GM18499 (cell line): Measurements from ENCODE around the gene GBX2.

Experiments used
- ATAC-seq: cut with Tn5 transposase; IDR thresholded peaks from one replicate; pipeline ENCODE4 v1.9.1; 2021; ENCODE audit warnings: moderate number of reproducible peaks; ENCODE audit not compliant: insufficient read depth, unreplicated experiment

Gene GBX2

DNA sequence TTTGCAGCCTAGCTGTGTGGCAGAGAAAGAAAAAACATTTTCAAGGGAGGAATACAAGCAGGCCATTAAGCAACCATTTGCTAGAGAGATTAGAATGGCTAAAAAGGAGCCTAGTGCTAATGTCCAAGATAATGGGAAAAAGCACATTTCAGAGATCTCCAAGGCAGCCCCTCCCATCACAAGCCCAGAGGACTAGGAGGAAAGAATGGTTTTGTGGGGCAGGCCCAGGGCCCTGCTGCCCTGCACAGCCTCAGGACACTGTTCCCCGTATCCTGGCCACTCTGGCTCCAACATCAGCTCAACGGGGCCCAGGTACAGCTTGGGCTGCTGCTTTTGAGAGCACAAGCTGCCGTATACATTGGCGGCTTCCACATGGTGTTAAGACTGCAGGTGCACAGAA is 16.5 kb upstream of the GBX2 start:
- no peak for ATAC-seq

DNA sequence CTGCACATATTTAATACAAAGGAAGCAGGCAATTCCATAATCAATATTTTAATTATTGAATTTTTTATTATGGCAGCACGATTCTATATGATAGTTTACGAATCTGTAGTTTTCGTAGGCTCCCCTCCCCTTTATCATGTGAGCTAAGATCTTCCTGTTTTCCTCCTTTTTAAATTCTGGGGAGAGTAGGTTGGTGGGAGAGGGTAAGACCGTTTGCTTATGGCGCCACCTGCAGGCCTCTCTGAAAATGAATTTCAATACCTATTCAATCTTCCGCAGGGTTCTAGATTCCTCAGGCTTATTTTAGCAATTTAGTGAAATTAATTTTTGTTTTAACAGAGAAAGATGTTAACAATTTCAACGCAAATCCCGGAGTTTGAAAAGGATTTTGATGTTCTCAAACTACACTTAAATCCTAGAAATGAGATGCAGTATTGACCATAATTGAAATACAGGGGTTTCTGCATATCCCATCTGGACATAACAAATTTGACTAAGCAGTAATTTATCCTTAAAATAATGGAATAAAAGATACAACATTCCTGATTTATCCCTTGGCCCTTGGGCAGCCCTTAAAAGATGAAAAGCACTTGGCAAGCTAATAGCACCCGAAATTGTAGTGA is 12.8 kb upstream of the GBX2 start:
- ATAC-seq: no peak

- ATAC-seq: no peak
Observed at GRCh38 chr2:236180076-236180816, 12.1 kb upstream of the GBX2 start.

DNA sequence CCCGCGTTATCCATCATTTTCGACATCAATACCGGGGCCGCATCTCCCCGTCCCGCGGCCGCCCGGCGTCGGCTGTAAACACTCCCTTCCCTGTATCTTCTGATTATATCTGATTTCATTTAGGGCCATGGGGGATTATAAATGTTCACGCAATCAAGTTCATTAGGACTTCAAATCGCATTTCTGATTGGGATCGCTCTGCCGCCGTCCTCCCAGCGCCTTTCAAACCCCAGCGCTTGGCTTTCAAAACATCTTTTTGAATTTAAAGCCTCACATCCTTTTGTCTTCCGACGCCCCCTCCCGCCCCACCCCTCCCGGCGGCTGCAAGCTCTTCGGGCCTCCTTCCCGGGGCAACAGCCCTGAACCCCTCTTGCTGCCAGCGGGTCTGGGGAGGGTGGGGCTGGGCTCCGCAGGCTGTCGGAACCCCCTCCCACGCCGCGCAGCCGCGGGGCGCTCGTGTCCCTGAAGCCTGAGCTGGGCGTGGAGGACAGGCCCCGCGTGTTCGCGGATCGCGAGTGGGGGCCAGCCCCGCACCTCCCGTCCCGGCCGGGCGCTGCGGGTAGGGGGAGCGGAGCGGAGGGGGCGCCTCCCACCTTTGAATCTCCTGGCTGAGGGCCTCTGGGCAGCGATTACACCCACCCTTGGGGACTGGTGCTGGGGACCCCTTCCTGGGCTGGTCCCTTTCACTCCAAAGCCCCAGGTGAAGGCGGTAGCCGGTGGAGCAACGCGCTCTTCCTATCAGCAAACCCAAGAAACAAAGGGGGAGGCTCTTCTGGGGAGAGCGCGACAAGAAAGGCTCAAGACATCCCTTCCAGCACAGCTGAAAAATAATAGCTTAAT is 11.3 kb upstream of the GBX2 start:
- ATAC-seq: no peak

DNA sequence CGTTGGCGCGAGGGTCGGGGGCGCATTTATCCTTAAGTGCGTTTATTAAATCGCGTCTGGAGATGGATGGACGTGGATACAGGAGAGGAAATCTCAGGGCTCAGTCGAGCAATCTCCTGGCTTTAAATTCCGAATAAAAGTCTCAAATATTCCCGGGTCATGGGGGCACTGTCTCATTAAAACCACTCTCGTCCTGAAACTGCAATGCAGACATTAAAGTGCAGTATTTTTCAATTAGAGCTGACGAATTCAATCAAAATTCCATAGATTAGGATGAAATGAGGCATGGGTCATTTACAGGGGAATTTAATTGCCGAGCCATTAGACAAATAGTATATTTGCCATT is 10.7 kb upstream of the GBX2 start:
- ATAC-seq: no peak

GRCh38 chr2:236177967-236178889 is 10.0 kb upstream of the GBX2 start:
- no peak for ATAC-seq

DNA sequence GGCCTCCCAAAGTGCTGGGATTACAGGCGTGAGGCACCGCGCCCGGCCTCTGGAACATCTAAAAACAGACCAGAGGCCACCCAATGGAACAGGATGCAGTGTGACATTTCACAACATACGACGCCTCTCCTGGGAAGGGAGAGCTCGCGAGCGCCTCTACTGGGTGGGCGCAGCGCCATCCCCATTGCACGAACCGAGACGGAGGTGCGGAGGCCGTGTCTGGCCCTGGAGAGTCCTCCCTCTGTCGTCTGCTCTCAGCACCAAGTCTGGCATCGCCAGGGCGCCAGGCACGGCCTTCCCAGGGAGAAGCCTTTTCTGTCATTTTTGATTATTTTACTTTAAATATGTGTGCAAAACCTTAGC is 9.4 kb upstream of the GBX2 start:
- ATAC-seq: no peak

- ATAC-seq: no peak
Observed at GRCh38 chr2:236176951-236177350, 8.8 kb upstream of the GBX2 start.

DNA sequence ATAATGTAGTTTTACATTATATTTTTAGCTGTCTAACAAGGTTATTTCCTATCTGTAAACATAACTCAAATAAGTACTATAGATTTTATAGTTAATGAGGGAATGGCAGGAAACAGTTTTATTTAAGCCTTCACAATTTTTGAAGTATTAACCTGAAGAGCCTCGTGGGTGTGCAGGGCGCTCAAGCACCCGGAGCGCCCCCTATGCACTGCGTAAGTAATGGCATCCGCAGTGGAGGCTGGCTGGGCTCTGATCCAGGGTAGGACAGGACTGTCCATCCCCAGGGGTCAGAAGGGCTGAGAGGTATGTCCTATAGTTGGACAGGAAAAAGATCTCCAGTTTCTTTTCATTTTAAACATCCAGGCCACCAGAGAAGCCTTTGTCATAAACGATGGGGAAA is 8.2 kb upstream of the GBX2 start:
- ATAC-seq: no peak

GRCh38 chr2:236175548-236176150 is 7.5 kb upstream of the GBX2 start:
- no peak for ATAC-seq

DNA sequence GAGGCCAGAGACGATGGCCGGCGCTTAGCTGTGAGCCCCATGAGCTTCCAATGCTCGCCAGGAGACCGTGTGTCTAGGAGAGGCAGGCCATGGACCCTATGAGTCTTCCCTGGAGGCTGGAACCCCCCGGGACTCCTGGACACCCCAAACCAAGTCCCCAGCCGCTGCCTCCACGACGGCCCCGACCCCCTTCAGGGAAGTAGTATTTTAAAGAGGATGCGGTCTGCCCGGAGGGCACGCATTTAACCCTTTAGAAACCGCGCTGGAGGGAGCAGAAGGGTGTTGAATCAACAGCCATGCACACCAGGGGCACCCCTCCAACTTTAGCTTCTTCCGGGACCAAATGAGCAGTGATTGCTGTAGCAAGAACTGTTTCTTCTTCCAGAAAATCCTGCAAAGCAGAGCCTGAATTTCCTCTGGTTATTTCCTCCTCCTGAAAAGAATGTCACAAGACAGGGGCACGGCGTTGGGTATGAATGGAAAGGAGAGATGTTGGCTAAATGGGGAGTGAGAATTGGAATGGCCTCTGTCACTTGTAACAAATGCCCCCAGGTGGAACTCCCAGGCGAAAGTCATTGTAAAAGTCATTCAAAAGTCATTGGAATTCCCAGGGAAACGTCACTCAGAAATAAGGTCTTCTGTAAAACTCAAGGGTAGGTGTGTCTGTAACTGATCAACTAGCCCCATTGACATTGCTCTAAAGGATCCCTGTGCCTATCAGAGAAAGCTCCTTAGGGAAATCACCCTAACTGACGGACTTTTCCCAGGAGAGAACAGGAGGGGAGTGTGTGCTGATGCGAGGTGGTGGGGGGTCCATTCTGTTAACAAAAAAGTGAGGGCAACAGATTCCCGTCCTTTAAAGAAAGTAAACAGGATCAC is 5.8 kb upstream of the GBX2 start:
- ATAC-seq: no peak

- ATAC-seq: no peak
Observed at GRCh38 chr2:236173036-236173728, 5.0 kb upstream of the GBX2 start.

DNA sequence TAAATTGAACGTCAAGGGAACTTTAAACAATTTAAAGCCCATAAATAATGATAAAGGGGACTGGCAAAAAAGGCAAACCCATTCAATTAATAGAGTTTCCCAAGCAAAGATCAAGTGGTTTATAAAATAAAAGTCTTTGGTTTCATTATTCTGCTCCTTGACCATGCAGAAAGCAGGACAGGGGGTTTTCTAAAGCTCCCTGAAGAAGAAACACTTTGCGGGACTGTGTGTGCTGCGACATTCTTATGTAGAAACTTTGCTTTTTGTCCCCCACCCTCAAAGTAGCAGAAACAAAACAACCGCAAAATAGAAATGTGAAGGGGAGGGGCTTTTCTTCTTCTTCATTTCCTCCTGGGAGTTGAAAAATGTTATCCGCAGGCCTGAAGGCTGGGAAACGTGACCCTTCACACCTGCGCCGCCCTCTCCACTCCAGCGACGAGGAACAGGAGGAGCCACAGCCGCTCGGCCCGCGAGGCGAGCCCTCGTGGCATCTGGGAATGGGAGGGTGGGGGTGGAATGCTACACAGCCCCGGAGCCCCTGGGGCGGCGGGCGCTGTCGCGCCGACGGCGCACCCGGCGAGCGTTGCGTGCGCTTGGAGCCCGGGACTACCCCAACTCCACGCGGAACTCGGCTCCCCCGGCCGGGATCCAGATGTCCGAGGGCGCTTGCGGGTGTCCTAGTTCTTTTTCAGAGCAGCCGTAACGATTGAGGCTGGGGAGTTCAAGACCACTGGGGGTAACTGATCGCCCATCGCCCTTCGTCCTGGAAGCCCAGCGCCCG is 4.3 kb upstream of the GBX2 start:
- no peak for ATAC-seq

GRCh38 chr2:236171680-236172254 is 3.6 kb upstream of the GBX2 start:
- ATAC-seq: no peak

DNA sequence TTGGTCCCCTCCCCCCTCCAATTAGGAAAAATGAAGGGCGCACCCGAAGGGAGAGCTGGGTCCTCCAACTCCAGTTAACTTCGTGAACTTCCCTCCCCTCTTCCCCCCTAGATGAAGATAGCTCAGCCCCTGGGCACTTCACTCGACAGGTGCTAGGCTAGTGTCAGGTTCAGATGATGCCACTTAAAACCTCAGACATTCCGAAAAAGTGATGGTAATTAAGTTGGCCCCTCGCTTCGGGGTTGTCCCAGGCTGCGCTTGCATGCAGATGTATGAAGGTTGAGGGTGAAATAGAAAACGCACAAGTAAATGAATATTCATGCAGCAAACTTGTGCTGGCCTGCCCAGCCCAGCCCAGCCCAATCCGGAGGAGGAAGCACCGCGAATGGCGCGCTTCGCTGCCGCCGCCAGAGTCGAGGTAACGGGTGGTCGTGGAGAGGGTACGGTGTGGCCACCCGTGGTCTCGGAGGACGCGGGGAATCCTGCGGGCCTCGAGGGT is 3.0 kb upstream of the GBX2 start:
- no peak for ATAC-seq

DNA sequence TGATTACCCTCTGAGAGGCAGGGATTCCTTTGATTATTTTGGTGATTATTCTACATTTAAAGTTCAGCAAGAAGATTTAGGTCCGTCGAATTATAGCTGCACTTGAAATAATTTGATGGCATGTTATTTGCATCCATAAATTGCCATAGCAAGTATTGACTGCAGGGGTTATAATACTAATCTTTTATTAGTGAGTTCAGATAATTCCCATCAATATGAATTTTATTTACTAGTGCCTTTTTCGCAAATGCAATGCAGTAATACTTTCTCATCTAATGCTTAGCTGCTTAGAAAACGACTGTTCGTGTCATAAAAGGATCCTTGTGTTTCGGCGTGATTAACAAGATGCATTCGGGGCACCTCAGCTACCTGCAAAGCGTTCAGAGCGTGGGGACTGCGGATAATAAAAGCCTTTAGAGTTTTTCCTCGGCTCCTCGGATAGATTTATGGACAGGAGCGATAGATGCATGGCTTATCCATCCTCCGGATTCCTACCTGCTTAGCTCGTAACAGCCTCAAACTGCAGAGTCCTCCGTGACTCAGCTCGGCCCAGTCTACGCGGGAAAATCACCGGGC is 2.5 kb upstream of the GBX2 start:
- ATAC-seq: no peak
